DMS79 (cell line): ENCODE data around the gene ARHGEF40.

ENCODE experiments used
- DNase-seq: peaks from one replicate; lab custom pipeline; 2025; lab: John Stamatoyannopoulos, UW

Gene ARHGEF40

DNA sequence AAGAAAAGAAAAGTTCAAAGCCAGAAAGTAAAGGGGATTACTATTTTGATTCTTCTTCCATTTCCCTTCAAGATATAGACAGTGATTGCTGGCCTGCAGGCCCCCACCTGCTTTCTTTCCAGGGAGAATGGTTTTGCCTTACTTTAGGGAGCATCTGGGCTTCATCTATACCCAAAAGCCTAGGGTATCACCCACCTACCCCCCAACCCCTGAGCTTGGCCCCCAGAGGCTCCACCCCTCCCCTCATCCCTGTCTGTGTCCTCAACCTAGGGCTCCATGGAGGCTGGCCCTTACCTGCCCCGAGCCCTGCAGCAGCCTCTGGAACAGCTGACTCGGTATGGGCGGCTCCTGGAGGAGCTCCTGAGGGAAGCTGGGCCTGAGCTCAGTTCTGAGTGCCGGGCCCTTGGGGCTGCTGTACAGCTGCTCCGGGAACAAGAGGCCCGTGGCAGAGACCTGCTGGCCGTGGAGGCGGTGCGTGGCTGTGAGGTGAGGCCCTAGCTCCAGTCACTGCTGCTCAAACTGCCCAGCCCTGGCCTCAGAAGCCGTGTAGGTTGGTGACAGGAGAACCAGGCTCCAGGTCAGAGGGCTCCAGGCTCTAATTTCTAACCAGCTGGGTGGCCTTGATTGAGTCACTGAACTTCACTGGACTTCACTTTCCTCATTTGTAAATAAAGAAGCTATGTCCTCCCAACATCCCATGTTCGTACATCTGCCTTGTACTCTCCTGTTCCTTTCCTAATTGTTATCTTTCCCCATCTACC, 13.6 kb downstream of the ARHGEF40 start:
- no peak for DNase-seq

GRCh38 chr14:21084396-21084795, 14.3 kb downstream of the ARHGEF40 start:
- no peak for DNase-seq

DNA sequence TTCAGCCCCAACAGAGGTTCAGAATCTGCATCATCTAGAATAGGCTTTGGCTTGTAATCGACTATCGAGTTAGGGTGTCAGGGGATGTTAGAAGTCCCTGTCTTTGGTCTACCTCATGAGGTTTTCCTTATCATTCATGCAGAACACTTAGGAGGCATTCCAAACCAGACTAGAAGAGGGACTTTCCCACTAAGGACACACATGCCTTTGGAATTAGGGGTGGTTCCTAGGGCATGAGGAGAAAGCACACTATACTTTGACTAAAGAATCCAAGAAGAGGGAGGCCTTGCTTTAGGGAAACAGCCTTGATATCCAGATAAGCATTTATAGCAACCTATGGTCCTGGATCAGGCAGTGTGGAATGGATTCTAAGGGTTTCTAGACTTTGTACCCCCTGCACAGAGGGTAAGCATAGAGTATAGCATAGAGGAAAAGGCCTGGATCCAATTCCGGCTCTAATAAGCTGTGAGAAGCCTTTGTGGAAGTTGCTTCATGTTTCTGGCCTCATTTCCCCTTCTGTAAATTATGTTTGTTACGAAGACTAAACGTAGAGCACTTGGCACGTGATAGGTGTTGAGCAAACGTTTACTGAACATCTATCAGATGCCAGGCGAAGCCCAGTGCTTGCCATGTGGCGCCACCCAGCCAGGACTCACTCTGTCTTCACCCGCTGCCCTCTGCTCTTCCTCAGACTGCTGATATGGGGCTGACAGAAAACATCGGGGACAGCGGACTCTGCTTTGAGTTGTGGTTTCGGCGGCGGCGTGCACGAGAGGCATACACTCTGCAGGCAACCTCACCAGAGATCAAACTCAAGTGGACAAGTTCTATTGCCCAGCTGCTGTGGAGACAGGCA, 15.1 kb downstream of the ARHGEF40 start:
- DNase-seq = no peak

DNA sequence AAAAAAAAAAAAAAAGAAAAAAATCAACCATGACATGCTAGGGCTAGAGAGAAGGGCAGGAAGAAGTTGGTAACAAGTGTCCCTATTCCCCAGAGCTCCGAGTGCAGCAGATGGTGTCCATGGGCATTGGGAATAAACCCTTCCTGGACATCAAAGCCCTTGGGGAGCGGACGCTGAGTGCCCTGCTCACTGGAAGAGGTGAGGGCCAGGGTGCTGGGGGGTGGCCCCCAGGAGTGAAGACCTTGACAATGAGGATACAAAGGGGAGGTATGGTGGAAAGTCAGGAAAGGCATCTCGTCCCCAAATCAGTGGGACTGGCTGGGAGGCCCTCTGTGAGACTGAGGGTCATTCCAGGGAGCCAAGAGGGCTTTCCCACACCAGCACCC, 16.8 kb downstream of the ARHGEF40 start:
- DNase-seq = no peak

GRCh38 chr14:21087294-21088091, 17.4 kb downstream of the ARHGEF40 start:
- peak; percentile 74 for DNase-seq

DNA sequence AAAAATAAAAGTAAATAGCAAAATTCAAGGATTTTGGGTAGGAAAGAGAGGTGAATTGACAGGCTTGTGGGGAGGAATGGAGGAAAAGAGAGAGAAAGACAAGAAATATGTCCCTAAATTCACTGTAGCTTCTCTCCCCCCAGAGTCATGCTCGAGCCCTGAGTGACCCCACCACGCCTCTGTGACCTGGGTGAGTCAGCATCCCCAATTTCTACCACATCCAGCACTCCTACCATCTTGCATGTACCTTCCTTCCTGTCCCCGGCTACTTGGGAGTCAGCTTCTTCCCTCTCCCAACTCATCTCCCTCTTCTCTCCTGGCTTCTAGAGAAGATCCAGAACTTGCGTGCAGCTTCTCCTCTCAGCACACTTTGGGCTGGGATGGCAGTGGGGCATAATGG, 18.6 kb downstream of the ARHGEF40 start:
- no peak for DNase-seq

- DNase-seq = no peak
Measured at GRCh38 chr14:21089271-21089670, 19.2 kb downstream of the ARHGEF40 start.

GRCh38 chr14:21089877-21090193, 19.7 kb downstream of the ARHGEF40 start:
- DNase-seq = no peak

DNA sequence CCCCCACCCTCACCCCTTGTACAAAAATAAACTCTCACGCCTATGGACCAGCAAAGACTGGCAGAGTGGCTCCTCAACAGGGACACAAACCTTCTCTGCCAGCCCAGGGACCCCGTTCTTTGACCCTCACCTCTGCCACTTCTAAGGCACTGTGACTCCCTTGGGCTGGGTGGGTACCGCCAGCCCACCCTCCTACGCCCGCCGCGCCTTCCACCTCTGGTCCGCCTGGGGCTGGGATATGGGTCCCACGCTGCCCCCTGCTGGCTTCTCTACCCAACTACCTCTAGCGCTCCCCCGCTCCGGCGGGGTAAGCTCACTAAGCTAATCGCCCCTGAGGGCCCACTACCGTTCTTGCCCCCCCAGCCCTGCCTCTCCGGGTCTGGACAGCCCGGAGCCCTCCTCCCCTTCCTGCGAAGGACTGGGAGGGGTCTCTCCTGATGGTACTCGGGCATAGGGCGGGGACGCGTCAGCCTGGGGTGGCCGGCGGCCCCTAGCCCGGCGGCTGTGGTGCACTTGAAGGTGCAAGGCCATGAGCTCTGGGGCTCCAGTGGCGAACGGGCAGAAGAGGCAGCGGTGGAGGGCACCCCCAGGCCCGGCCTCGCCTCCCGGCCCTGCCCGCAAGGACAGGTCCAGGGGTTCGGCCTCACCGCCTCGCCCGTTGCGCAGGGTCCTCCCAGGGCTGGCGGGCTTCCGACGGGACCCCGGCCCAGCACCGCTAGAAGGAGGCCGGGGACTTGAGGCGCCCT, 20.3 kb downstream of the ARHGEF40 start:
- no peak for DNase-seq

- no peak for DNase-seq
Measured at GRCh38 chr14:21090940-21091663, 21.0 kb downstream of the ARHGEF40 start.

DNA sequence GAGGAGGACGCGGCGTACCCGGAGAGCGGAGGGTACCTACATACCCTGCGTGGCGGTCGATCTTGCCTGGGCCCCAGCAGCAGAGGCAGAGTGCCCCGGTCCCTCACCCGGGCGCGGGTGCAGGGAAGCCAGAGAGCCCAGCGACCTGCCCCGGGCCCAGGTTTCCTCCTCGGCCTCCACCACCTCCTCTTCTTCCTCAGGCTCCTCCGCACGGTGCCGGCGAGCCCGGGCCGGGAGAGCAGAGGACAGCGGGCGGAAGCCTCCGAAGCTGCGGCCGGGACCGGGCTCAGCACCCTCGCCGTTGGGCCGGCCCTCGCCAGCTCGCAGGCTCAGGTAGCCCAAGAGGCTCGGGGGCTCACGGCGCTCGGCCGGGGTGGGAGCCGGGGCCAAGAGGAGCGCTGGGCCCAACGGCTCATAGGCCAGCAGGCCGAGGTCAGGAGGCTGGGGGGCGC, 21.7 kb downstream of the ARHGEF40 start:
- no peak for DNase-seq

GRCh38 chr14:21092273-21093011, 22.3 kb downstream of the ARHGEF40 start:
- DNase-seq = peak; percentile 62

GRCh38 chr14:21093018-21093417, 22.9 kb downstream of the ARHGEF40 start:
- no peak for DNase-seq

GRCh38 chr14:21093769-21094681, 23.9 kb downstream of the ARHGEF40 start:
- DNase-seq = peak; percentile 34

GRCh38 chr14:21095430-21096205, 25.5 kb downstream of the ARHGEF40 start:
- no peak for DNase-seq

- DNase-seq = no peak
Measured at GRCh38 chr14:21096438-21096837, 26.3 kb downstream of the ARHGEF40 start.

DNA sequence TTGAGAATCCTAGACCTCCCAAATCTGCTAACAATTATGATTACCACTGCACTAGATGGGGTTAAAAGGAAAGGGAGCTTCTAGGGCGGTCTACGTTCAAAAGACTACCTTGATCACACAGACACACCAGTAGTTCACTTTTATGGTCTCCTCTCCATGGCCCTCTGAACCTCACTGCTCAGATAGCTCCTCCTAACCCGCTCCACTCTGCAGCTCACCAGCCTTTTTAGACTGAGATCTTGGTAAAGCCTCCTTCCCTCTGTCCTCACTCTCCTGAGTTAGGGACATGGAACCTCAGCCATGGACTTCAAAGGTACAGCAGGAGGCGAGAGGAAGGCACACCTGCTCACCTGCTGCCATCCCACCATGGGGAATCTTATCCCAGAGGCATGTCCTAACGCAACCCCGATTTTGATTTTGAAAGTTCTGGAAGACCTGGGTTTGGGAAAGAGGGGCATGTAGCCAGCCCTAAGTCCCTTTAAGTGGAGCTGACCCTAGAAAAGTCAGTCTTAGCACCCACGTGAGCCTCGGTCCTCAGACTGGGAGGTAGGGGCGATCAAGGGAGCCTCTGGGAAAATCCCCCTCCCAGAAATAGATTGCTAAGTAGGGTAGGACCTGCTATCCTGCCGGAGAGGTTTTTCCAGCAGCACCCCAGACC, 27.0 kb downstream of the ARHGEF40 start:
- no peak for DNase-seq

GRCh38 chr14:21097636-21098075, 27.6 kb downstream of the ARHGEF40 start:
- no peak for DNase-seq
